ENCODE data around the gene CHRNA5.
A peak's percentile ranks its signal among the peaks of the same experiment; 100 is the strongest.

The CHRNA5 gene

GRCh38 chr15:78620527-78621421, 55.5 kb downstream of the CHRNA5 start, which contains the start of gene CHRNA3:
Gene CHRNA3, minus strand, starts transcription at chr15:78620996. Its CDS starts 202 bp downstream, at chr15:78620794.
- no peak for DNase-seq

GRCh38 chr15:78621810-78622402, 56.6 kb downstream of the CHRNA5 start:
- DNase-seq = no peak

- DNase-seq = no peak
These were observed 58.6 kb downstream of the CHRNA5 start for GRCh38 chr15:78623786-78624497.

- no peak for DNase-seq
These were observed 59.6 kb downstream of the CHRNA5 start for GRCh38 chr15:78624651-78625590.

GRCh38 chr15:78625606-78626280, 60.4 kb downstream of the CHRNA5 start:
- DNase-seq = no peak

- no peak for DNase-seq
These were observed 61.2 kb downstream of the CHRNA5 start for GRCh38 chr15:78626381-78626995.

GRCh38 chr15:78627348-78627747, 62.0 kb downstream of the CHRNA5 start:
- no peak for DNase-seq

GRCh38 chr15:78628227-78628626, 62.9 kb downstream of the CHRNA5 start:
- DNase-seq = no peak

- DNase-seq = no peak
These were observed 63.9 kb downstream of the CHRNA5 start for GRCh38 chr15:78629031-78629715.

- no peak for DNase-seq
These were observed 64.4 kb downstream of the CHRNA5 start for GRCh38 chr15:78629716-78630065.

GRCh38 chr15:78630886-78631633, 65.7 kb downstream of the CHRNA5 start:
- DNase-seq = no peak

- DNase-seq = no peak
These were observed 68.0 kb downstream of the CHRNA5 start for GRCh38 chr15:78633348-78633747.

- DNase-seq = no peak
These were observed 69.2 kb downstream of the CHRNA5 start for GRCh38 chr15:78634210-78635145.

- DNase-seq = no peak
These were observed 70.0 kb downstream of the CHRNA5 start for GRCh38 chr15:78635346-78635745.

GRCh38 chr15:78636378-78636859, 71.1 kb downstream of the CHRNA5 start:
- DNase-seq = no peak

GRCh38 chr15:78637776-78638435, 72.6 kb downstream of the CHRNA5 start:
- no peak for DNase-seq

GRCh38 chr15:78638658-78639314, 73.5 kb downstream of the CHRNA5 start:
- DNase-seq = peak; percentile 41

All from fibroblast of upper back skin (primary cell).